Measurements from ENCODE around the gene ESYT2. TPM values are rescaled to one million over a fixed set of nuclear protein-coding genes. Genes with fewer than 3 reads are reported as not detected.

Gene ESYT2
- total and polyA plus RNA-seq, 9 of the 15 experiments (the other 6 are each of a cell fraction or from before 2014, with no cell fraction given), result 5.8 to 86.9 (median 64.7) TPM

- no peaks in the 10 kb centered on the region for H3K79me2 ChIP-seq (ENCODE audit: control insufficient read depth, insufficient read depth, low read length)
Observed at GRCh38 chr7:158746957-158747356, 82.4 kb downstream of the ESYT2 start.

GRCh38 chr7:158745057-158745715 is 84.1 kb downstream of the ESYT2 start:
- in situ Hi-C loops (cut with MboI), result no loop called here
- FAIRE-seq (no peak), ATAC-seq (no peak), DNase-seq (ENCODE audit: extremely low read depth in 1 of 4, low spot score in 3 of 4) (no peak)
- Histone ChIP-seq H3K27me3 (ENCODE audit: control insufficient read depth in 2 of 2, insufficient read depth in 2 of 2, low read length in 2 of 2) (no peaks in the 10 kb centered on the region), H2AFZ (ENCODE audit: low read depth, low read length) (no peak overlapping the region), H3K9me3 (replicated peaks; ENCODE audit: control insufficient read depth, insufficient read depth, low read depth, low read length) (no peaks in the 10 kb centered on the region), H4K20me1 (replicated peaks; ENCODE audit: control insufficient read depth, insufficient read depth, low read length) (no peaks in the 10 kb centered on the region), H3K9me1 (ENCODE audit: control insufficient read depth, insufficient read depth, low read length) (no peaks in the 10 kb centered on the region), H3K4me1 (replicated peaks in 1 of 2; ENCODE audit: control insufficient read depth in 2 of 2, insufficient read depth in 2 of 2, low read length in 2 of 2) (peaks cover 15 to 21% of the 10 kb centered on the region in 2 experiments; a peak in 4 of 5 replicates), H3K4me2 (ENCODE audit: insufficient read depth, low read length) (no peak overlapping the region), H3K4me3 (no peak overlapping the region), H3K36me3 (ENCODE audit: control insufficient read depth, insufficient read depth, low read length) (peaks cover 88% of the 10 kb centered on the region), H3K9ac (ENCODE audit: insufficient read depth in 1 of 2, low read depth in 2 of 2, low read length in 2 of 2) (no peak overlapping the region), H3K27ac (ENCODE audit: extremely low read depth, low read depth, low read length) (no peak overlapping the region), H3K79me2 (ENCODE audit: control insufficient read depth, insufficient read depth, low read length) (no peaks in the 10 kb centered on the region)
- ChIA-PET POLR2A (no interaction called here), CTCF (ENCODE audit: low intra/inter-chr PET ratio) (no interaction called here)
- BruUV-seq (replicated peaks), result no TSS peak
- whole genome bisulfite sequencing (ENCODE audit: insufficient coverage, low coverage, missing lambda C conversion rate), result 86% methylated on average over 10 of the region's 10 CpGs
- intact Hi-C loops (cut with micrococcal nuclease), result no loop called here
- TF ChIP-seq COPS2 (conservative IDR thresholded peaks at IDR 0.05) (no peak), KLF10 (CRISPR knock-in tag; IDR thresholded peaks at IDR 0.05) (no peak), TAF1 (IDR thresholded peaks at IDR 0.05; ENCODE audit: control insufficient read depth, extremely low read depth, insufficient read depth, low read length, severe bottlenecking) (no peak), PRMT5 (CRISPR knock-in tag; IDR thresholded peaks at IDR 0.05) (no peak), UBTF (IDR thresholded peaks at IDR 0.05; ENCODE audit: borderline replicate concordance in 1 of 2, low read depth in 2 of 2, low read length in 2 of 2) (no peak), ATF3 (IDR thresholded peaks at IDR 0.05) (no peak), ATF3 (CRISPR knock-in tag; conservative IDR thresholded peaks at IDR 0.05) (no peak), YY1 (IDR thresholded peaks at IDR 0.05; ENCODE audit: borderline replicate concordance in 1 of 3, control insufficient read depth in 1 of 3, extremely low read depth in 1 of 3, insufficient read depth in 3 of 3, insufficient read length in 1 of 3, insufficient replicate concordance in 2 of 3, low read depth in 1 of 3, low read length in 2 of 3) (no peak), NCOA4 (IDR thresholded peaks at IDR 0.05; ENCODE audit: partially characterized antibody) (no peak), TEAD4 (IDR thresholded peaks at IDR 0.05; ENCODE audit: low read length) (no peak), TEAD4 (CRISPR knock-in tag; IDR thresholded peaks at IDR 0.05; ENCODE audit: borderline replicate concordance) (no peak)

More at GRCh38 chr7:158746957-158747356, 82.4 kb downstream of the ESYT2 start:
- H3K4me3 ChIP-seq, result no peak overlapping the region
- no peaks in the 10 kb centered on the region for H4K20me1 ChIP-seq (replicated peaks; ENCODE audit: control insufficient read depth, insufficient read depth, low read length)
- peaks cover 0 to 7% of the 10 kb centered on the region in 2 experiments; a peak in 3 of 5 replicates for H3K4me1 ChIP-seq (replicated peaks in 1 of 2; ENCODE audit: control insufficient read depth in 2 of 2, insufficient read depth in 2 of 2, low read length in 2 of 2)
- H3K4me2 ChIP-seq (ENCODE audit: insufficient read depth, low read length), result no peak overlapping the region
- intact Hi-C loops (cut with micrococcal nuclease) (no loop called here), in situ Hi-C loops (cut with MboI) (no loop called here)
- no peaks in the 10 kb centered on the region for H3K9me1 ChIP-seq (ENCODE audit: control insufficient read depth, insufficient read depth, low read length)
- DNase-seq (ENCODE audit: extremely low read depth in 1 of 4, low spot score in 3 of 4) (no peak), FAIRE-seq (no peak), ATAC-seq (peak; percentile 19; the same call in 1 of the 3 replicates)
- no peaks in the 10 kb centered on the region for H3K9me3 ChIP-seq (replicated peaks; ENCODE audit: control insufficient read depth, insufficient read depth, low read depth, low read length)
- H3K27me3 ChIP-seq (ENCODE audit: control insufficient read depth in 2 of 2, insufficient read depth in 2 of 2, low read length in 2 of 2), result no peaks in the 10 kb centered on the region
- WGBS (ENCODE audit: insufficient coverage, low coverage, missing lambda C conversion rate), result 68% methylated on average over 9 of the region's 9 CpGs
- no peak overlapping the region for H3K9ac ChIP-seq (ENCODE audit: insufficient read depth in 1 of 2, low read depth in 2 of 2, low read length in 2 of 2)
- TF ChIP-seq CBFA2T3 (IDR thresholded peaks at IDR 0.05) (no peak), EGR1 (conservative IDR thresholded peaks at IDR 0.05) (0 out of 2 replicates have a peak, but pooled peaks have one; percentile 16)
- POLR2A ChIA-PET, result no interaction called here
- CTCF ChIA-PET (ENCODE audit: low intra/inter-chr PET ratio), result no interaction called here
- peaks cover 74% of the 10 kb centered on the region for H3K36me3 ChIP-seq (ENCODE audit: control insufficient read depth, insufficient read depth, low read length)
- no peak overlapping the region for H2AFZ ChIP-seq (ENCODE audit: low read depth, low read length)
- no peak overlapping the region for H3K27ac ChIP-seq (ENCODE audit: extremely low read depth, low read depth, low read length)
- no TSS peak for BruUV-seq (replicated peaks)

Measured in K562 (cell line).